H9 (cell line): ENCODE measurements around the gene SDK1. TPM values are rescaled to one million over a fixed set of nuclear protein-coding genes. Genes with fewer than 3 reads are reported as not detected.

Experiments
- DNase-seq: peaks from one replicate; pipeline ENCODE4 v3.0.0-alpha.2; 2017
- H2AFZ ChIP-seq: one replicate; pipeline ENCODE4 v1.6.1; 2013; ENCODE audit warnings: mild to moderate bottlenecking, low read length, control low read depth, moderate library complexity
- H2AK5ac ChIP-seq: 2 replicates; pipeline ENCODE4 v1.6.1; 2013; ENCODE audit warnings: low read length, control low read depth, mixed read lengths; ENCODE audit not compliant: insufficient read length
- H2BK120ac ChIP-seq: one replicate; pipeline ENCODE4 v1.6.1; 2013; ENCODE audit warnings: low read depth, mild to moderate bottlenecking, low read length, control low read depth, inconsistent platforms; ENCODE audit not compliant: poor library complexity, severe bottlenecking
- H2BK12ac ChIP-seq: 2 replicates; pipeline ENCODE4 v1.6.1; 2013; ENCODE audit warnings: low read length, control low read depth, mixed read lengths, low read depth; ENCODE audit not compliant: insufficient read length
- H2BK15ac ChIP-seq: 2 replicates; pipeline ENCODE4 v1.6.1; 2013; ENCODE audit warnings: low read depth, low read length, control low read depth
- H2BK20ac ChIP-seq: one replicate; pipeline ENCODE4 v1.6.1; 2013; ENCODE audit warnings: low read depth, mild to moderate bottlenecking, low read length, control low read depth, inconsistent platforms; ENCODE audit not compliant: poor library complexity, severe bottlenecking
- H2BK5ac ChIP-seq: 2 replicates; pipeline ENCODE4 v1.6.1; 2013; ENCODE audit warnings: low read length, control low read depth, mixed read lengths; ENCODE audit not compliant: insufficient read length
- H3K14ac ChIP-seq: 2 replicates; pipeline ENCODE4 v1.6.1; 2013; ENCODE audit warnings: low read length, control low read depth; ENCODE audit not compliant: insufficient read depth
- H3K18ac ChIP-seq: 2 replicates; pipeline ENCODE4 v1.6.1; 2013; ENCODE audit warnings: low read depth, mild to moderate bottlenecking, mixed read lengths, low read length, control low read depth; ENCODE audit not compliant: insufficient read length
- H3K23ac ChIP-seq: 2 replicates; pipeline ENCODE4 v1.6.1; 2013; ENCODE audit warnings: low read length, control low read depth, mixed read lengths, low read depth; ENCODE audit not compliant: insufficient read length
- H3K23me2 ChIP-seq: 2 replicates; pipeline ENCODE4 v1.6.1; 2013; ENCODE audit warnings: low read depth, mild to moderate bottlenecking, mixed read lengths, low read length, control low read depth; ENCODE audit not compliant: insufficient read length, poor library complexity, severe bottlenecking
- H3K27ac ChIP-seq: 2 replicates; pipeline ENCODE4 v1.5.1; 2013; ENCODE audit warnings: low read length, control low read depth, mixed read lengths, low read depth; ENCODE audit not compliant: insufficient read length
- H3K27me3 ChIP-seq: 2 replicates; pipeline ENCODE4 v1.6.1; 2013; ENCODE audit warnings: low read length, control low read depth, inconsistent platforms; ENCODE audit not compliant: insufficient read depth
- H3K4ac ChIP-seq: 2 replicates; pipeline ENCODE4 v1.6.1; 2013; ENCODE audit warnings: low read depth, mild to moderate bottlenecking, control low read depth, inconsistent platforms, low read length, moderate library complexity
- H3K4me1 ChIP-seq: 2 replicates; pipeline ENCODE4 v1.6.1; 2013; ENCODE audit warnings: low read length, control low read depth, inconsistent platforms; ENCODE audit not compliant: insufficient read depth
- H3K4me2 ChIP-seq: 2 replicates; pipeline ENCODE4 v1.6.1; 2013; ENCODE audit warnings: low read length, control low read depth, mixed read lengths; ENCODE audit not compliant: insufficient read length, insufficient read depth
- H3K56ac ChIP-seq: 2 replicates; pipeline ENCODE4 v1.6.1; 2013; ENCODE audit warnings: low read depth, mild to moderate bottlenecking, mixed read lengths, low read length, control low read depth; ENCODE audit not compliant: insufficient read length
- H3K79me1 ChIP-seq: 2 replicates; pipeline ENCODE4 v1.6.1; 2013; ENCODE audit warnings: low read depth, mild to moderate bottlenecking, moderate library complexity, low read length, control low read depth, inconsistent platforms; ENCODE audit not compliant: insufficient read depth, poor library complexity, severe bottlenecking
- H3K79me2 ChIP-seq: 2 replicates; pipeline ENCODE4 v1.6.1; 2013; ENCODE audit warnings: low read length, control low read depth, inconsistent platforms; ENCODE audit not compliant: insufficient read depth
- H3K9ac ChIP-seq: 2 replicates; pipeline ENCODE4 v1.6.1; 2013; ENCODE audit warnings: low read length, control low read depth, mixed read lengths; ENCODE audit not compliant: insufficient read length; ENCODE audit errors: extremely low read depth
- H3K9me3 ChIP-seq: one replicate; pipeline ENCODE4 v1.6.1; 2013; ENCODE audit warnings: low read depth, low read length, inconsistent platforms; ENCODE audit not compliant: control insufficient read depth
- H3T11ph ChIP-seq: one replicate; pipeline ENCODE4 v1.6.1; 2013; ENCODE audit warnings: mild to moderate bottlenecking, low read length, control low read depth, inconsistent platforms
- H4K20me1 ChIP-seq: one replicate; pipeline ENCODE4 v1.6.1; 2013; ENCODE audit not compliant: control insufficient read depth, insufficient read length, insufficient read depth
- H4K5ac ChIP-seq: 2 replicates; pipeline ENCODE4 v1.6.1; 2013; ENCODE audit warnings: low read depth, mild to moderate bottlenecking, mixed read lengths, low read length, control low read depth; ENCODE audit not compliant: insufficient read length
- H4K8ac ChIP-seq: replicated peaks from 2 replicates; pipeline ENCODE4 v1.6.1; 2013; ENCODE audit warnings: low read length, control low read depth, mixed read lengths, low read depth; ENCODE audit not compliant: insufficient read length
- H4K91ac ChIP-seq: 2 replicates; pipeline ENCODE4 v1.6.1; 2013; ENCODE audit warnings: low read depth, mild to moderate bottlenecking, moderate library complexity, mixed read lengths, low read length, control low read depth; ENCODE audit not compliant: insufficient read length
- H3K27ac Mint-ChIP-seq, 3 experiments: 2 replicates in 2 of 3; 3 replicates in 1 of 3; pipeline ENCODE4 v1.8.0; 2020 to 2021; ENCODE audit warnings: mixed read lengths in 3 of 3, mild to moderate bottlenecking in 1 of 3, moderate library complexity in 1 of 3
- H3K27me3 Mint-ChIP-seq: 2 replicates; pipeline ENCODE4 v1.8.0; 2021; ENCODE audit warnings: low read depth, mild to moderate bottlenecking, moderate library complexity, mixed read lengths
- H3K36me3 Mint-ChIP-seq, 3 experiments: 2 replicates in 2 of 3; 3 replicates in 1 of 3; pipeline ENCODE4 v1.8.0; 2020 to 2021; ENCODE audit warnings: low read depth in 3 of 3, mixed read lengths in 3 of 3; ENCODE audit not compliant: insufficient read depth in 1 of 3
- H3K4me1 Mint-ChIP-seq, 2 experiments: 2 replicates each; pipeline ENCODE4 v1.8.0; 2020; ENCODE audit warnings: mixed read lengths in 2 of 2
- H3K4me3 Mint-ChIP-seq, 2 experiments: 2 replicates in 1 of 2; 3 replicates in 1 of 2; pipeline ENCODE4 v1.8.0; 2020 to 2021; ENCODE audit warnings: mild to moderate bottlenecking in 2 of 2, mixed read lengths in 2 of 2, moderate library complexity in 1 of 2
- H3K9me3 Mint-ChIP-seq, 2 experiments: 2 replicates in 1 of 2; 3 replicates in 1 of 2; pipeline ENCODE4 v1.8.0; 2020; ENCODE audit warnings: mild to moderate bottlenecking in 2 of 2, mixed read lengths in 2 of 2, moderate library complexity in 1 of 2
- WGBS: extraction: QIAGEN DNeasy Blood & Tissue Kit; methylation state at CpG from one replicate; pipeline ENCODE4 v1.1.7; 2013; ENCODE audit warnings: missing lambda C conversion rate, low lambda C conversion rate, mixed read lengths; ENCODE audit not compliant: insufficient read length; ENCODE audit errors: extremely low coverage; 5-methylcytosine and 5-hydroxymethylcytosine counted together
- total RNA-seq: library from RNA; stranded (reverse); gene quantifications from 2 replicates; pipeline ENCODE4 v1.2.1, GENCODE V29; 2021
- TF ChIP-seq, protein P1 (sequence below): fragments of 200-600 bp; sonication (generic); conservative IDR thresholded peaks from 3 replicates; pipeline ENCODE4 v1.8.0; 2021; ENCODE audit warnings: antibody characterized with exemption, mild to moderate bottlenecking

SDK1 gene
- total RNA-seq, 1 experiment from 2014 or later = 8.7 TPM

DNA sequence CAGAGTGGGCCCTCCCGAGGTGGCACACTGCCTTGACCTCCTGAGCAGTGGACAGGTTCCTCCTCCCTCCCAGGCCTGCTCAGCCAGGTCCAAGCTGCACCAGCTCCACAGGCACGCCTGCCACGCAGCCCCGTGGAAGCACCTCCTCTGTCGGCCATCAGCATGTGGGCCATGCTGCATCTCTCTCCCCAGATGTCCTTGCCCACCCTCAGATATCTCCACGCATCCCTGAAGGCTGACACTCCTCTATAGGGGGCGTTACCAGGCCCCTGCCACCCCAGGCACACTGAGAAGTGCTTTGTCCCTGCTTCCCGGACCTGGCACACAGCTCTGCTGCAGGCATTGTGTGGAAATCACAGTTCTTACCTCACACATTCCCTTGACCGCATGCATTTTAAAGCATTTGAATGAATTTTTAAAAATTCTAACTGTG, 598.5 kb downstream of the SDK1 start:
- TF ChIP-seq, protein P1, sequence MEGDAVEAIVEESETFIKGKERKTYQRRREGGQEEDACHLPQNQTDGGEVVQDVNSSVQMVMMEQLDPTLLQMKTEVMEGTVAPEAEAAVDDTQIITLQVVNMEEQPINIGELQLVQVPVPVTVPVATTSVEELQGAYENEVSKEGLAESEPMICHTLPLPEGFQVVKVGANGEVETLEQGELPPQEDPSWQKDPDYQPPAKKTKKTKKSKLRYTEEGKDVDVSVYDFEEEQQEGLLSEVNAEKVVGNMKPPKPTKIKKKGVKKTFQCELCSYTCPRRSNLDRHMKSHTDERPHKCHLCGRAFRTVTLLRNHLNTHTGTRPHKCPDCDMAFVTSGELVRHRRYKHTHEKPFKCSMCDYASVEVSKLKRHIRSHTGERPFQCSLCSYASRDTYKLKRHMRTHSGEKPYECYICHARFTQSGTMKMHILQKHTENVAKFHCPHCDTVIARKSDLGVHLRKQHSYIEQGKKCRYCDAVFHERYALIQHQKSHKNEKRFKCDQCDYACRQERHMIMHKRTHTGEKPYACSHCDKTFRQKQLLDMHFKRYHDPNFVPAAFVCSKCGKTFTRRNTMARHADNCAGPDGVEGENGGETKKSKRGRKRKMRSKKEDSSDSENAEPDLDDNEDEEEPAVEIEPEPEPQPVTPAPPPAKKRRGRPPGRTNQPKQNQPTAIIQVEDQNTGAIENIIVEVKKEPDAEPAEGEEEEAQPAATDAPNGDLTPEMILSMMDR = 0 out of 3 replicates have a peak, but pooled peaks have one; percentile 24
- WGBS = no CpG with 5 or more reads among the region's 9 CpGs
- Histone ChIP-seq H4K91ac (no peak overlapping the region), H3K4ac (no peak overlapping the region), H3K23ac (no peak overlapping the region), H2AFZ (no peak overlapping the region), H2BK120ac (no peak overlapping the region), H2BK5ac (no peak overlapping the region), H3K79me2 (no peaks in the 10 kb centered on the region), H4K8ac (no peak overlapping the region), H3K18ac (no peak overlapping the region), H3T11ph (no peak overlapping the region), H3K9ac (no peak overlapping the region), H2BK15ac (no peak overlapping the region), H2BK12ac (no peak overlapping the region), H3K79me1 (no peaks in the 10 kb centered on the region), H3K23me2 (no peaks in the 10 kb centered on the region), H3K4me1 (peaks cover 4% of the 10 kb centered on the region), H4K20me1 (no peaks in the 10 kb centered on the region), H3K9me3 (no peaks in the 10 kb centered on the region), H2BK20ac (no peak overlapping the region), H4K5ac (no peak overlapping the region), H3K56ac (no peak overlapping the region), H3K27ac (no peak overlapping the region), H3K27me3 (no peaks in the 10 kb centered on the region), H2AK5ac (no peak overlapping the region), H3K14ac (no peak overlapping the region), H3K4me2 (no peak overlapping the region)
- Mint-ChIP-seq H3K27me3 (no peaks in the 10 kb centered on the region), H3K27ac (0 out of 7 replicates have a peak overlapping the region, but pooled peaks of 1 of the 3 experiments have one; percentile 32), H3K4me3 (no peak overlapping the region), H3K4me1 (peaks cover 13 to 16% of the 10 kb centered on the region in 2 experiments), H3K36me3 (peaks cover 0 to 4% (median 0%) of the 10 kb centered on the region in 3 experiments; a peak in 1 of 7 replicates), H3K9me3 (peaks cover 0 to 3% of the 10 kb centered on the region in 2 experiments; a peak in 1 of 5 replicates)
- DNase-seq = no peak
